SK-N-SH (cell line): Measurements from ENCODE around the gene FOXRED1. TPM values are rescaled to one million over a fixed set of nuclear protein-coding genes. Genes with fewer than 3 reads are reported as not detected.

Experiments
- CTCF ChIA-PET: fragments of 300-600, 350-600 bp; formaldehyde crosslinking; extraction: SDS; loops from one replicate; lab custom pipeline; 2021; lab: Yijun Ruan, JAX
- POLR2A ChIA-PET: fragments of 350-600 bp; sonication (Branson Sonifier 250); formaldehyde crosslinking; extraction: SDS; loops from one replicate; lab custom pipeline; 2020; ENCODE audit warnings: antibody characterized with exemption, inconsistent platforms; lab: Yijun Ruan, JAX
- DNase-seq: peaks from one replicate; pipeline ENCODE4 v3.0.0; 2012
- H2AFZ ChIP-seq: fragments of 200-600 bp; sonication (generic); 2 replicates; pipeline ENCODE4 v1.8.1; 2016; ENCODE audit warnings: antibody characterized with exemption, mild to moderate bottlenecking, low read depth
- H3F3A ChIP-seq: fragments of 200-600 bp; sonication (generic); replicated peaks from 2 replicates; pipeline ENCODE3; 2016; ENCODE audit warnings: antibody characterized with exemption, mild to moderate bottlenecking; ENCODE audit not compliant: insufficient read depth
- H3K27ac ChIP-seq, 2 experiments: fragments of 200-500 bp in 1 of 2; fragments of 200-600 bp in 1 of 2; sonication (Bioruptor generic) in 1 of 2; sonication (generic), shearing (Covaris generic) in 1 of 2; 2 replicates each; pipeline versions ENCODE4 v1.5.1 to v1.6.1; 2014 to 2016; ENCODE audit warnings: low read depth in 2 of 2, inconsistent platforms in 1 of 2, low read length in 1 of 2, mild to moderate bottlenecking in 1 of 2, mixed read lengths in 1 of 2
- H3K27me3 ChIP-seq: fragments of 200-600 bp; sonication (generic), shearing (Covaris generic); 2 replicates; pipeline ENCODE4 v1.6.1; 2016; ENCODE audit warnings: mixed run types; ENCODE audit not compliant: insufficient read depth
- H3K36me3 ChIP-seq, 2 experiments: fragments of 200-500 bp in 1 of 2; fragments of 200-600 bp in 1 of 2; sonication (Bioruptor generic) in 1 of 2; sonication (generic) in 1 of 2; replicated peaks in 1 of 2; 2 replicates each; pipeline versions ENCODE3 to v1.5.1; 2014 to 2016; ENCODE audit warnings: low read length in 1 of 2, mild to moderate bottlenecking in 1 of 2; ENCODE audit not compliant: insufficient read depth in 2 of 2, control insufficient read depth in 1 of 2
- H3K4me1 ChIP-seq, 2 experiments: fragments of 200-500 bp in 1 of 2; fragments of 200-600 bp in 1 of 2; sonication (Bioruptor generic) in 1 of 2; sonication (generic), shearing (Covaris generic) in 1 of 2; 2 replicates each; pipeline versions ENCODE4 v1.5.1 to v1.6.1; 2014 to 2016; ENCODE audit warnings: low read depth in 1 of 2, low read length in 1 of 2, mixed run types in 1 of 2; ENCODE audit not compliant: insufficient read depth in 2 of 2, control insufficient read depth in 1 of 2
- H3K4me2 ChIP-seq: fragments of 200-600 bp; sonication (generic), shearing (Covaris generic); 2 replicates; pipeline ENCODE4 v1.6.1; 2017; ENCODE audit warnings: mixed run types
- H3K4me3 ChIP-seq, 2 experiments: fragments of 200-500 bp in 1 of 2; fragments of 200-600 bp in 1 of 2; sonication (Bioruptor generic) in 1 of 2; sonication (generic), shearing (Covaris generic) in 1 of 2; 2 replicates each; pipeline versions ENCODE4 v1.5.1 to v1.8.1; 2014 to 2016; ENCODE audit warnings: low read depth in 2 of 2, inconsistent platforms in 1 of 2, low read length in 1 of 2, mild to moderate bottlenecking in 1 of 2, mixed read lengths in 1 of 2, moderate library complexity in 1 of 2
- H3K79me2 ChIP-seq: fragments of 200-600 bp; sonication (generic); 2 replicates; pipeline ENCODE4 v1.8.1; 2017; ENCODE audit warnings: mild to moderate bottlenecking; ENCODE audit not compliant: insufficient read depth
- H3K9ac ChIP-seq: fragments of 200-600 bp; sonication (generic); 2 replicates; pipeline ENCODE4 v1.6.1; 2017; ENCODE audit warnings: mixed run types
- H3K9me2 ChIP-seq: fragments of 200-600 bp; sonication (generic); 2 replicates; pipeline ENCODE4 v1.6.1; 2017; ENCODE audit warnings: mixed run types
- H3K9me3 ChIP-seq: fragments of 200-600 bp; sonication (generic); 2 replicates; pipeline ENCODE4 v1.6.1; 2017; ENCODE audit warnings: mixed run types, mild to moderate bottlenecking, moderate library complexity
- H4K20me1 ChIP-seq: fragments of 200-600 bp; sonication (generic); 2 replicates; pipeline ENCODE4 v1.6.1; 2017; ENCODE audit warnings: mild to moderate bottlenecking, mixed run types; ENCODE audit not compliant: insufficient read depth
- CHD2 ChIP-seq: fragments of 150-350 bp; IDR thresholded peaks from 2 replicates; pipeline ENCODE4 v1.6.1; 2018; ENCODE audit warnings: low read length; ENCODE audit not compliant: partially characterized antibody
- CTCF ChIP-seq: fragments of 200-600 bp; sonication (generic); IDR thresholded peaks from 2 replicates; pipeline ENCODE4 v1.6.1; 2017; ENCODE audit warnings: antibody characterized with exemption, mild to moderate bottlenecking, moderate library complexity
- ELF1 ChIP-seq: IDR thresholded peaks from 2 replicates; pipeline ENCODE4 v1.4.0; 2012
- FOXJ3 ChIP-seq: sonication (generic); formaldehyde crosslinking; IDR thresholded peaks from 2 replicates; pipeline ENCODE4 v1.5.1; 2020; ENCODE audit warnings: mild to moderate bottlenecking, missing genetic modification reagents
- GATA2 ChIP-seq: sonication (generic); formaldehyde crosslinking; IDR thresholded peaks from 2 replicates; pipeline ENCODE4 v1.5.0; 2020; ENCODE audit warnings: mild to moderate bottlenecking, missing genetic modification reagents
- NFIC ChIP-seq: IDR thresholded peaks from 2 replicates; pipeline ENCODE4 v1.4.0; 2012; ENCODE audit warnings: borderline replicate concordance
- NRF1 ChIP-seq: IDR thresholded peaks from 2 replicates; pipeline ENCODE4 v1.6.1; 2012; ENCODE audit warnings: low read depth, mild to moderate bottlenecking, low read length
- POLR2AphosphoS5 ChIP-seq: IDR thresholded peaks from 2 replicates; pipeline ENCODE4 v1.6.1; 2012; ENCODE audit warnings: low read depth, low read length
- RAD21 ChIP-seq: IDR thresholded peaks from 2 replicates; pipeline ENCODE4 v1.6.1; 2012; ENCODE audit warnings: mild to moderate bottlenecking, low read length
- REST ChIP-seq: IDR thresholded peaks from 2 replicates; pipeline ENCODE4 v1.6.1; 2012; ENCODE audit warnings: mild to moderate bottlenecking, low read depth, low read length, moderate library complexity
- RFX5 ChIP-seq: IDR thresholded peaks from 2 replicates; pipeline ENCODE4 v1.6.1; 2012; ENCODE audit warnings: mild to moderate bottlenecking, improper control_type of control experiment, low read length
- TAF1 ChIP-seq: IDR thresholded peaks from 2 replicates; pipeline ENCODE4 v1.6.1; 2012; ENCODE audit warnings: low read depth, mild to moderate bottlenecking, low read length, moderate library complexity, borderline replicate concordance
- TCF12 ChIP-seq: IDR thresholded peaks from 2 replicates; pipeline ENCODE4 v1.4.0; 2012
- TEAD4 ChIP-seq: IDR thresholded peaks from 2 replicates; pipeline ENCODE4 v1.4.0; 2012; ENCODE audit warnings: mild to moderate bottlenecking, borderline replicate concordance; ENCODE audit not compliant: insufficient read depth
- YY1 ChIP-seq: IDR thresholded peaks from 2 replicates; pipeline ENCODE4 v1.4.0; 2012; ENCODE audit warnings: low read depth, mild to moderate bottlenecking
- WGBS: methylation state at CpG from one replicate; pipeline ENCODE4 v1.1.6; 2017; ENCODE audit warnings: low lambda C conversion rate; 5-methylcytosine and 5-hydroxymethylcytosine counted together
- polyA plus RNA-seq, 3 experiments: library from polyadenylated mRNA; depleted of rRNA; stranded (reverse); fragments of >200 nt; gene quantifications; 2 replicates each; pipeline ENCODE4 v1.2.3, GENCODE V29; 2012
- TF ChIP-seq, protein P1 (sequence below): IDR thresholded peaks from 2 replicates; pipeline ENCODE4; 2012

FOXRED1 gene
- polyA plus RNA-seq, 1 of the 3 experiments (the other 2 are of a cell fraction), result 35.2 TPM

- peak overlapping the region; percentile 72 to 94 for H3K4me3 ChIP-seq
- H3K27me3 ChIP-seq, result no peaks in the 10 kb centered on the region
- H3K79me2 ChIP-seq, result peaks cover 46% of the 10 kb centered on the region
- peaks cover 9 to 12% of the 10 kb centered on the region in 2 experiments for H3K4me1 ChIP-seq
- peak; percentile 75 for DNase-seq
- no peaks in the 10 kb centered on the region for H3K9me3 ChIP-seq
- 2% methylated on average over 21 of the region's 23 CpGs for WGBS
- peak overlapping the region; percentile 87 to 95 for H3K27ac ChIP-seq
- H3K4me2 ChIP-seq, result peak overlapping the region; percentile 99
- H3F3A ChIP-seq, result no peaks in the 10 kb centered on the region
- POLR2A ChIA-PET, result interaction anchor here (1.3 to 2.7 kb wide), 3 partner anchors 14 to 36 kb away, joined by 4 to 12 read pairs (median 6); partner anchors contain the start of genes DCPS and TIRAP
- no peaks in the 10 kb centered on the region for H3K9me2 ChIP-seq
- CTCF ChIA-PET, result no interaction called here
- H2AFZ ChIP-seq, result peak overlapping the region; percentile 77
- no peaks in the 10 kb centered on the region for H4K20me1 ChIP-seq
- peak overlapping the region; percentile 89 for H3K9ac ChIP-seq
- TF ChIP-seq YY1 (no peak), NRF1 (no peak), REST (no peak), POLR2AphosphoS5 (no peak), CTCF (no peak), GATA2 (CRISPR knock-in tag) (no peak), TCF12 (no peak), FOXJ3 (no peak), TAF1 (no peak), CHD2 (no peak), RAD21 (no peak), NFIC (no peak), RFX5 (no peak), ELF1 (no peak), TEAD4 (no peak)
- TF ChIP-seq, protein P1, sequence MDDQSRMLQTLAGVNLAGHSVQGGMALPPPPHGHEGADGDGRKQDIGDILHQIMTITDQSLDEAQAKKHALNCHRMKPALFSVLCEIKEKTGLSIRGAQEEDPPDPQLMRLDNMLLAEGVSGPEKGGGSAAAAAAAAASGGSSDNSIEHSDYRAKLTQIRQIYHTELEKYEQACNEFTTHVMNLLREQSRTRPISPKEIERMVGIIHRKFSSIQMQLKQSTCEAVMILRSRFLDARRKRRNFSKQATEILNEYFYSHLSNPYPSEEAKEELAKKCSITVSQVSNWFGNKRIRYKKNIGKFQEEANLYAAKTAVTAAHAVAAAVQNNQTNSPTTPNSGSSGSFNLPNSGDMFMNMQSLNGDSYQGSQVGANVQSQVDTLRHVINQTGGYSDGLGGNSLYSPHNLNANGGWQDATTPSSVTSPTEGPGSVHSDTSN, result no peak
- H3K36me3 ChIP-seq, result peaks cover 46 to 53% of the 10 kb centered on the region in 2 experiments
Observed at GRCh38 chr11:126268361-126268707, 620 bp upstream of the FOXRED1 start.
